Left cardiac atrium (tissue), 4 donors: ENCODE data around the gene ADAP1. TPM values are rescaled to one million over a fixed set of nuclear protein-coding genes. Genes with fewer than 3 reads are reported as not detected.
"Not testable (repeated sequence)": the region's sequence is repeated elsewhere in the genome, so short reads cannot be mapped to it uniquely, and the experiment has no call there.

Source experiments
- ATAC-seq, 2 donors: fragments of 200-7000 bp; cut with Tn5 transposase; one replicate each; pipeline ENCODE4 v1.9.1; 2020; ENCODE audit warnings: mild to moderate bottlenecking in 2 of 2, moderate library complexity in 2 of 2
- DNase-seq: peaks from one replicate; pipeline ENCODE4 v3.0.0-alpha.2; 2020
- intact Hi-C, 2 donors: fragments of 100-400 bp; cut with DNase I; formaldehyde crosslinking; loops; one replicate each; pipeline versions ENCODE4 v1.14.1 to v1.15.1; 2022 to 2023
- total RNA-seq, 2 donors: library from RNA; stranded (reverse); fragmentation: NEBNext Ultra II Directional; extraction: Animal tissue kit (Norgen Biotek cat#: 25700); gene quantifications; one replicate each; pipeline ENCODE4 v1.2.1, GENCODE V29; 2021
- donor health status: DM: no; HTN: yes; CAD: no.
- donor health status: DM: no; HTN: yes; CAD: no; lungs with severe emphysema.
- donor health status: DM: yes; HTN: yes; CAD: no.
- donor health status: Dilated cardiomyopathy.

ADAP1 gene
- total RNA-seq, 2 donors from 2014 or later: 6.9 to 8.2 TPM

- intact Hi-C loops: no loop called here
- DNase-seq (peak; percentile 18), ATAC-seq (no peak)
These were observed 23.3 kb downstream of the ADAP1 start for GRCh38 chr7:930975-931758.

- ATAC-seq (no peak), DNase-seq (no peak)
- intact Hi-C loops: no loop called here
These were observed 25.2 kb downstream of the ADAP1 start for GRCh38 chr7:929311-929711.

GRCh38 chr7:927031-927671 is 27.3 kb downstream of the ADAP1 start:
- no peak for ATAC-seq
- peak; percentile 18 for DNase-seq
- intact Hi-C loops: no loop called here

DNA sequence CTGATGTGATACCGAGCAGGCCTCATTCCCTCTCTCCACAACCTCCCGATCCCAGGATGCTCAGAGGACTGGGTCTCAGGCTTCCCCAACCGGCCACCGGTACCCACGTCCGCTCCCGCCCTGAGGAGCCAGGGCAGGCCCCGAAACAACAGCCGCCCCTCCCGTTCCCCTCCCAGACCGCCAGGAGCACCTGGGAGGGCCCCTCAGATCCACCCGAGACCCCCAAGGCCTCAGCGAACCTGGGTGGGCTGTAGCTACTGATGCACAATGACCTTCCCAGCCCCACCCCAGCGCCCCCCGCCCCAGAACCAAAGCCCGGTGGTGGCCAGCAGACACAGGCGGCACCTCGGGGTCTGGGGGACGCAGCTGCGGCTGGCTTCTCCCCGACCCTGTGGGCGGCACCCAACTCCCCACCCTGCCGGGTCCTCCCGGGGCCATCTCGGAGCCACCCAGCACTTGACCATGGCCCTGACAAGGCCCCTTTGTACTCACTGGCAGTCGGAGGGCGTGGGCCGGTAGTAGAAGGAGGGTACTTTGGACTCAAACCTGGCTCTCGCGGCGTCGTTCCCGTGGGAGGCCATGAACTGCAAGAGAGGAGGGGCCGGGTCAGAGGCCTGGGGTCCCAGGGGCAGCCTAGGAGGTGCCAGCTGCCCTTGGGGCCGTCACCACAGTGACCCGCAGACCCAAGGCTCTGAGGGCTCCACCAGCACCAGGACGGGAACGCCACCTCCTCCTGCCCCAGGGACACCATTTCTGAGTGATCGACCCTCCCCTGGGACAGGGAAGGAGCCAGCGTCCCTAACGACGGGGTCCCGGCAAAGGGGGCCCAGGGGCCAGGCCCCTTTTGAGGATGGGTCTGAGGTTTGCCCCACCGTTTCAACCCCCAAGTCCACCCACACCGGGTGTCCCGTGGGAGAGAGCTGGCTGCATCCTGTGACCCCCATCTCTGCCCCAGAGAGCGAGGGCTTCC is 28.1 kb downstream of the ADAP1 start:
- no peak for ATAC-seq
- intact Hi-C loops: no loop called here
- peak; percentile 18 for DNase-seq

DNA sequence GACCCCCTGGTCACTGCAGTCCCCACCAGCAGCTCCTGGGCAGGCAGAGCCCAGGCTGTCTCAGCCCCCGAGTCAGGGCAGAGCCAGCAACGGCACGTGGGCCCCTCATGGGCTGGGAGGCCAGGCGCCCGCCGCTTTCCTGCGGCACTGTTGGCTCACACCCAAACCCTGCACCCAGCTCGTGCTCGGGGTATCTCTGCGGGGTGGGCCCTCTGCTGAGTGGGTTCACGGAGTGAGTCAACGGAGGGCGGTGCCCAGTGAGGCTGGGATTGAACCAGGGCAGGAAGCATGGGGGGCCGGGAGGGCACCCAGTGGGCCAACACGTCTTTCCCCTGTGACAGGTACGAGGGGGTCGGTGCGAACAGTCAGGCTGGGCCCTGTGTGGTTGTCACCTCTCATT is 28.9 kb downstream of the ADAP1 start:
- peak in 1 of 2 donors; percentile 9 for ATAC-seq
- DNase-seq: peak; percentile 53
- intact Hi-C loops: no loop called here

GRCh38 chr7:924541-925231 is 29.8 kb downstream of the ADAP1 start:
- intact Hi-C loops: no loop called here
- peak; percentile 36 for DNase-seq
- ATAC-seq: peak in 1 of 2 donors; percentile 35

DNA sequence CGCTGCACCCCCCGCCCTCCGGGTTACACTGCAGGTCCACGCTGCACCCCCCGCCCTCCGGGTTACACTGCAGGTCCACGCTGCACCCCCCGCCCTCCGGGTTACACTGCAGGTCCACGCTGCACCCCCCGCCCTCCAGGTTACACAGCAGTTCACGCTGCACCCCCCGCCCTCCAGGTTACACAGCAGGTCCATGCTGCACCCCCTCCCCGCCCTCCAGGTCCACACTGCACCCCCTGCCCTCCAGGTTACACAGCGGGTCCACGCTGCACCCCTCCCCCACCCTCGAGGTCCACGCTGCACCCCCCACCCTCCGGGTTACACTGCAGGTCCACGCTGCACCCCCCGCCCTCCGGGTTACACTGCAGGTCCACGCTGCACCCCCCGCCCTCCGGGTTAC is 30.4 kb downstream of the ADAP1 start:
- intact Hi-C loops, ATAC-seq: not testable (repeated sequence)
- peak; percentile 27 for DNase-seq

GRCh38 chr7:923108-924041 is 31.1 kb downstream of the ADAP1 start:
- ATAC-seq (peak; percentile 45 to 66), DNase-seq (peak; percentile 74)
- intact Hi-C loops: no loop called here

DNA sequence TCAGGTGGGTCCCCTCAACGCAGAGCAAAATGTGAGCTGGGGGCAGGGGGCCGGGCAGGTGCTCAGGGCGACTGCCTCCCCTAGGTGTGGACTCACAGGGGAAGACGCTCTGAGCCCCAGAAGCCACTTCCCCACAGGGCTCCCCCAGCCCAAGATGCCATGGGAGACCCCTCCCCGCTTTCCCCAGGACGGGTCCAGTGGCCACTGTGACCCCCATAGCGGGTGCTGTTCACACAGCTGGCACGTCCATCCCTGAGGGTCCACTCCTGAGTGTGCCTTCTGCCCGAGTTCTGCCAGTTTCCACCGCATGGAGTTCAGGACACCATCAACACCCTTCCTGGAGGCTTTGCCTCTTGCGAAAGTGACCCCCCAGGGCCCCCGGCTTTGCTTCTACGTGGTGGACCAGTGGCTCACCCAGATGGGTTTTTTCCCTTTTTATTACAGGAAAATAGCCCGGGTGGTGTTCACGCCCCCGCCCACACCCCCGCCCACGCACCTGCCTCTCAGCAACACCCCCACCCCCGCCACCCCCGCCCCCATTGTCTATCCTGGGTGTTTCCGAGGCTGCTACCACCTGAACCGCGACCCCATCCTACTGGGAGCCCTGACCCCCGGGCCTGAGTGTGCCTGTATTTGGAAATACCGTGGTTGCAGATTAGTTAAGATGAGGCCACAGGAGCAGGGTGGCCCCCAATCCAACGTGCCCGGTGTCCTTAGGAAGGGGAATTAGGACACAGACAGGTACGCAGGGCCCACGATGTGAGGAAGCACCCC is 32.0 kb downstream of the ADAP1 start:
- ATAC-seq: no peak
- peak; percentile 11 for DNase-seq
- intact Hi-C loops: no loop called here

GRCh38 chr7:921581-922333 is 32.7 kb downstream of the ADAP1 start:
- DNase-seq (peak; percentile 16), ATAC-seq (no peak)
- intact Hi-C loops: no loop called here

GRCh38 chr7:921071-921461 is 33.4 kb downstream of the ADAP1 start:
- intact Hi-C loops: no loop called here
- ATAC-seq: no peak
- DNase-seq: no peak

DNA sequence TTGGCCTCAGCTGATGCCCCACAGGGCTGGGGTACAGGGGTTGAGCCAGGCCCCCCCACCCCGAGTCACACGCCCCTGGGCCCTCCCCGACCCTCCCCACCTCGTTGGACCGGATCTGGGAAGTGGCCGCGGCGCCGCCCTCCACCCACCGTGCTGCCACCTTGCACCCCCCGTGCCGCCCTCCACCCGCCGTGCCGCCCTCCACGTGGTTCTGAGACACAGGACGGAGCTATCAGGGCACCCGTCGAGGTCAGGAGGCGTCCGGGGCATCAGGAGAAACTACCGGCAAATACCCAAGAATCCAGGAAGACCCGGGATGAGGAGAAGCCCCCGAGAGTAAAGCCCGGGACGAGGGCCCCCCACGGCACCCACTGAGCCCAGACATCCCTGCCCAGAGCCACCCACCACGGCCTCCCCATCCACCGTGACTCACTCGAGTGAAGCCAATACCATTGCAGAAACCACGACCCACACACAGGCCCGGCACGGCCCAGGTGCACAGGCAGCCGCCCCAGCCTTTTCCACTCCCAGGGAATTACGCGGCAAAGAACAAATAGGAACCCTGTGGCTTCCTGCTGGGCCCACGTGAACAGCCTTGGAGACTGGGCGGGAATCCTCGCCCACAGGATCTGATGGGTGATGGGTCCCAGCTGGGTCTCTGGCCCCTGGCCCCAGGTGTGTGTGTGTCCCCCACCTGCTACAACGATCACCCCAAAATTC is 34.0 kb downstream of the ADAP1 start:
- intact Hi-C loops: no loop called here
- ATAC-seq (no peak), DNase-seq (peak; percentile 12)

DNA sequence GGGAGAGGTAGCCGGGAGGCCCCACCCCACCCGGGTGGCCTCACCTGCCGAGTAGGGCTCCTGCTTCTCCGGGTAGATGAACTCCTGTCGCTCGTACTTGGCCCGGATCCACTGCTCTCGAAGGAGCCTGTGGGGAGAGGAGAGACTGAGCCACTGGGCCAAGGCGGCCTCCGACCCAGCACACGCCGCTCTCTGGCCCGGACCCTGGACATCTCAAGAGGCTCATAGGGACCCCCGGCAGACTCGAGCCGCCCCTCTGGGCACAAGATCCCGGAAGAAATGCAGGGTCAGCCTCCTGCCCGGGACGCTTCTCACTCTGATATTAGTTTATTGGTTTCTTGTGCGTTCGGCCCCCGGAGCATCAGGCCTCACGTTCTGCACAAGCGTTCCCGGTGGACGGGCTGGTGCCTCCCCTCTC is 34.5 kb downstream of the ADAP1 start:
- ATAC-seq: no peak
- intact Hi-C loops: no loop called here
- peak; percentile 18 for DNase-seq

GRCh38 chr7:919114-919442 is 35.4 kb downstream of the ADAP1 start:
- DNase-seq: no peak
- intact Hi-C loops: no loop called here
- no peak for ATAC-seq

DNA sequence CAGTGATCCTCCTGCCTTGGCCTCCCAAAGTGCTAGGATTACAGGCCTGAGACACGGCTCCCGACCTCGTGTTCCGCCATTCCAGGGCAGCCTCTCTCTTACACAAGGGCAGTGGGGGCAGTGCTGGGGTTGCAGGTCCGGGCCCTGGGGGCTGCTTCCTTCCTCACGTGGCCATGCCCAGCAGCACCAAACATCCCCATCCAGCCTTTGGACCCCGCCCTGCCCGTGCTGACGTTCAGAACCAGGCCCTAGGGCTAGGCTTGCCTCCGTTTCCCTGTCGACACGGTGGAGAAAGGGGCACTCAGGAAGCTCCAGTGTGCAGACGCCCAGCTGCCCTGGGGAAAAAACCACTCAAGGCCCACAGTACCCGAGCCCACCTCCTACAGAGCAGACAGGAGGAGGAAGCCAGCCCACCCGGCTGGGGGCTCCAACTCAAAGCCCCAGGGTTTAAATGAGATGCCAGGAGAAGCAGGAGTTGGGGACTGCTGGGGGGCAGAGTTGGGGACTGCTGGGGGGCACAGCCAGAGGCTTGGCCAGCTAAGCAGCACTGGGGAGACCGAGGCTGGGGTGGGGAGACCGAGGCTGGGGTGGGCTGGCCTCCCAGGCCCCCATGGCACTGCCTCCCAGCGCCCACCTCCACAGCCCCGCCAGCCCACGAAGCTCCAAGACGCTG is 35.9 kb downstream of the ADAP1 start:
- intact Hi-C loops: no loop called here
- ATAC-seq (no peak), DNase-seq (peak; percentile 13)

- no peak for ATAC-seq
- intact Hi-C loops: no loop called here
- no peak for DNase-seq
These were observed 36.4 kb downstream of the ADAP1 start for GRCh38 chr7:918118-918425.
